GM12872 (cell line): ENCODE data around the gene B3GNT2.

Experiments
- TF ChIP-seq, protein P1 (sequence below): IDR thresholded peaks from 3 replicates; pipeline ENCODE4 v1.5.1; 2011; ENCODE audit warnings: low read depth, mild to moderate bottlenecking, low read length, moderate library complexity; ENCODE audit not compliant: insufficient read depth

B3GNT2 gene, protein sequence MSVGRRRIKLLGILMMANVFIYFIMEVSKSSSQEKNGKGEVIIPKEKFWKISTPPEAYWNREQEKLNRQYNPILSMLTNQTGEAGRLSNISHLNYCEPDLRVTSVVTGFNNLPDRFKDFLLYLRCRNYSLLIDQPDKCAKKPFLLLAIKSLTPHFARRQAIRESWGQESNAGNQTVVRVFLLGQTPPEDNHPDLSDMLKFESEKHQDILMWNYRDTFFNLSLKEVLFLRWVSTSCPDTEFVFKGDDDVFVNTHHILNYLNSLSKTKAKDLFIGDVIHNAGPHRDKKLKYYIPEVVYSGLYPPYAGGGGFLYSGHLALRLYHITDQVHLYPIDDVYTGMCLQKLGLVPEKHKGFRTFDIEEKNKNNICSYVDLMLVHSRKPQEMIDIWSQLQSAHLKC

DNA sequence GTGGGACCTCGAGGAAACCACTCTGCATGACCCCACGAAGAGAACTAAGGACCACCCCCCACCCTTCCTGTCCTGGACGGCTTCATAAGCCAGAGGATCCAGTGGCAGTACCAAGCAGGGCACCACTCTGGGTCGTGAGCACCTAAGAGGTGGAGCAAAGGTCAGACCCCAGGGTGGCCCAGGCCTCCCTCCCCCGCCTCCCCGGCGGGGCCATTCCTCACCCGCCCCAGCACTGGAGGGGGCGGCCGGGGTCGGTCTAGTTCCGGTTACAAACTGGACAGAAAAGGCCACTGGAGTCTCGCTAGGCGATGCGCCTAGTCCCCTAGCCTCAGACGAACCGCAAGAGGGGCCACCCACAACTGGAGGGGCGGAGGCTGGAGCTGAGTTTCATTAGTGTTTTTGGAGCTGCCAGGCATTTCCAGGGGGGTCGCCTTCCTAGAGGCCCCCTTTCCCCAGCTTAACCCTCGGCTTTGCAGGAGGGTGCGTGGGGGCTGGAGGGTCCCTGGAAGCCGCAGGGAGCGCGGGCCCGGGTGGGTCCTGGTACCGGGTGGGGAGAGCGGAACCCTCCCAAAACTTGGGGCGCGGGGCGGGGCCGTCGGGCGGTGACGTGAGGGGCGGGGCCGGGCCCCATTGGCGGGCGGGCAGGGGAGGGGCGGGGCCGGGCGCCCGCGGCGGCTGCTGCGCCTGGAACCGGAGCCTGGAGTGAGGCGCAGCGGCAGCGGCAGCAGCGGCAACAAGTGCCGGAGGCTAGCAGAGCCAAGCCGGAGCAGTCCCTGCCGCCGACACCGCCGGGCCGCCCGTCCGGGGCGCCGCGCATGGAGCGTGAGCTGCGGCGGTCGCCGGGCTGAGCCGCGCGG is at the start of gene B3GNT2:
Gene B3GNT2, plus strand, starts transcription at position 695 of the 857 bp plus-strand sequence. CDS start 26,106 bp downstream, outside the sequence.
- TF ChIP-seq, protein P1, sequence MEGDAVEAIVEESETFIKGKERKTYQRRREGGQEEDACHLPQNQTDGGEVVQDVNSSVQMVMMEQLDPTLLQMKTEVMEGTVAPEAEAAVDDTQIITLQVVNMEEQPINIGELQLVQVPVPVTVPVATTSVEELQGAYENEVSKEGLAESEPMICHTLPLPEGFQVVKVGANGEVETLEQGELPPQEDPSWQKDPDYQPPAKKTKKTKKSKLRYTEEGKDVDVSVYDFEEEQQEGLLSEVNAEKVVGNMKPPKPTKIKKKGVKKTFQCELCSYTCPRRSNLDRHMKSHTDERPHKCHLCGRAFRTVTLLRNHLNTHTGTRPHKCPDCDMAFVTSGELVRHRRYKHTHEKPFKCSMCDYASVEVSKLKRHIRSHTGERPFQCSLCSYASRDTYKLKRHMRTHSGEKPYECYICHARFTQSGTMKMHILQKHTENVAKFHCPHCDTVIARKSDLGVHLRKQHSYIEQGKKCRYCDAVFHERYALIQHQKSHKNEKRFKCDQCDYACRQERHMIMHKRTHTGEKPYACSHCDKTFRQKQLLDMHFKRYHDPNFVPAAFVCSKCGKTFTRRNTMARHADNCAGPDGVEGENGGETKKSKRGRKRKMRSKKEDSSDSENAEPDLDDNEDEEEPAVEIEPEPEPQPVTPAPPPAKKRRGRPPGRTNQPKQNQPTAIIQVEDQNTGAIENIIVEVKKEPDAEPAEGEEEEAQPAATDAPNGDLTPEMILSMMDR, result no peak

DNA sequence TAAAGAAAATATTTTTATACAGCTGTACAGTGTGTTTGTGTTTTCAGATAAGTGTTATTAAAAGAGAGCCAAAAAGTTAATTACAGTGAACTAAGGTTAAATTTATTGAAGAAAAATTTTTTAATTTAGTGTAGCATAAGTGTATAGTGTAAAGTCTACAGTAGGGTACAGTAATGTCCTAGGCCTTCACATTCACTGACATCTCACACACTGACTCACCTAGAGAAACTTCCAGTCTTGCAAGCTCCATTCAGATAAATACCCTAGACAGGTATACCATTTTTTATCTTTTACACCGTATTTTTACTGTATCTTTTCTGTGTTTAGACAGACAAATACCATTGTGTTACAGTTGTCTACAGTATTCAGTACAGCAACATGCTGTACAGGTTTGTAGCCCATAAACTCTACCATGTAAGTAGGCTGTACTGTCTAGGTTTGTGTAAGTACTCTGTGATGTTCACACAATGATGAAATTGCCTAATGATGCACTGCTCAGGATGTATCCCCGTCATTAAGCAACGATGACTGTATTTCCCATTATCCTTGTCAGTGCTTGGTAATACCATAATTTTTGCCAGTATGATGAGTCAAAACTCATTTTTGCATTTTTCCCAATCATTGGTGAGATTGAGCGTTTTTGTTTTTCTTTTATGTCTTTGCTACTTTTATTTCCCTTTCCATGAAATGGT is 48.2 kb upstream of the B3GNT2 start:
- TF ChIP-seq, protein P1, result no peak

DNA sequence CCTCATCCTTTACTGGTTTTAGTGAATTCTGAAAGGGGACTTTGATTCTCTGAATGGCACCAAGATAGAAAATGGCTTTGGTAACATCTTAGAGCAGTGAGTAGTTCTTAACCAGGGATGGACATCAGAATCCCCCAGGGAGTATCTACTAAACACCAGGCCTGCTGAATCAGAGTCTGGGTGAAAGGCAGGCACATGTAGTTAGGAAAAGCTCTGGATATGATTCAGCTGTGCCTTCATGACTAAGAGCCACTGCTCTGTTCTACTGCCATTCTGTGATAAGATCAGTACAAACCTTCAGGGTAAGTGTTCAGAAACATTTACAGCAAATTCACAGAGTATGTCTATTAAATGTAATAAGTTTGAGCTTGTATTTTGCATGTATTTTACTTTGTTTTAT is 46.2 kb upstream of the B3GNT2 start:
- TF ChIP-seq, protein P1, result no peak

DNA sequence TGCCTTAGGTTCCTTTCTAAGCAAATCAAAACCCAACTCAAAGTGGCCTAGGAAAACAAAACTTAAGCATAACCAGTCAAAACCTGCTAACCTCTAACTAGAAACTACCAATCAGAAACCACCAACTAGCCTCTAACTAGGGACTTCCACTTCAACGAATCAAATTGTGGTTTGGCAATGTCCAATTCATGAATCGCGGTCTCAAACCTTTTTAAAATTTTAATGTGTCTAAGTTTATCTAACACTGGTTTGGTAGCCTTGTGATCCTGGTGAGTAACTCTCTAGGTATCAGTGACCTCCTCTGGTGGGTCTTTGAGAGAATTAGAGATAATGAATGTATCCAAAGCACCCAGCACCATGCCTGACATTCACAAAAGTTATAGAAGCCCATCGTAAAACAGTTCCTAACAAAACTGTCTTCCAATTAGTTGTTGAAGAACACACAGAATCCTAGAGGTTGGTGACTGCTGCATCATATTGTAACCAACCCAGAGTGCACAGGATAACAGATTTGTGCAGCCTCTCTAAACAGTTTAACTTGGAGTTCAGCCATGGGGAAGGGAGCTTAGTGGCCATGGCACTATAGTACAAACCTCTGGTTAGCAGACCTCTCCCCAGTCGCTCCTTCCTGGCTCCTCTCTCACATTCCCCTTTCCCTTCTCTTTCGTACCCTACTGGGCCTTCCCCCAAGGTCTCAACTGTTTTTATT is 45.2 kb upstream of the B3GNT2 start:
- TF ChIP-seq, protein P1, result no peak

DNA sequence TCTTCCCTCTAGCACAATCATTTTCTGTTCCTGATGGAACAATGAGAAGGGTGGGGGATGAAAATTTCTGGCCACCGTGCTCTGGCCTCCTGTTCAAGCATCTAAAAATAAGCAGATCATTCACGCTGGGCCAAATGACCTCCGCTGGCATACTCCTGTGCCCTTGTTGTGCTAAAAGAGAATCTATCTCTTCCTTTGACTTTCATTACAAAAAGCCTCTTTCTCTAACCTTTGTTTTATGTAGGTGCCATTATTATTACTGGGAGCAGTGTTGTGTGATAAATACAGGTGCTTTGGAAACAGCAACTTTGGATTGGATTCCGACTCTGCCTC is 44.6 kb upstream of the B3GNT2 start:
- TF ChIP-seq, protein P1, result no peak

DNA sequence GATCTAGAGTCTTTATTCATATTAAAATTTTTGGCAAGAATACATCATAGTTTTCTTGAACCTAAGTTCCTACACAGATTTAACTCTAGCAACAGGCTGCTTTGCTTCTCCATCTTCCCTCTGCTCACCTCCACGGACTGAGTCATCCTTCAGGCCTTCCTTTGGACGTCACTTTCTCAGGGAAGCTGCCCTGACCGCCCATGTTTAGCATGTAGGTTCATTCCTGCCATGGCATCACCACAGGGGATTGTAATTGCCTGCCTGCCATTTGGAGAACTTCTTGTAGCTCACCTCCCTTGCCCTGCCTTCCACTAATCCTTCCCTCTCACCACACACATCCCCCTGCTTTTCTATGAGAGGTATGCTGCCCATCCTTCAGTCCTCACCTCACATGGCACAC is 43.9 kb upstream of the B3GNT2 start:
- TF ChIP-seq, protein P1, result no peak
